Activated CD8-positive, alpha-beta memory T cell treated with anti-CD3 and anti-CD28 coated beads, Interleukin-2, amount 50 U/mL, for 48 hours (primary cell): ENCODE results near the gene POLR3F.
A peak's percentile ranks its signal among the peaks of the same experiment; 100 is the strongest.
"Not testable (repeated sequence)": the region's sequence is repeated elsewhere in the genome, so short reads cannot be mapped to it uniquely, and the experiment has no call there.

Source experiments
- DNase-seq: peaks from one replicate; pipeline ENCODE4 v3.0.0-alpha.2; 2020

POLR3F gene, protein sequence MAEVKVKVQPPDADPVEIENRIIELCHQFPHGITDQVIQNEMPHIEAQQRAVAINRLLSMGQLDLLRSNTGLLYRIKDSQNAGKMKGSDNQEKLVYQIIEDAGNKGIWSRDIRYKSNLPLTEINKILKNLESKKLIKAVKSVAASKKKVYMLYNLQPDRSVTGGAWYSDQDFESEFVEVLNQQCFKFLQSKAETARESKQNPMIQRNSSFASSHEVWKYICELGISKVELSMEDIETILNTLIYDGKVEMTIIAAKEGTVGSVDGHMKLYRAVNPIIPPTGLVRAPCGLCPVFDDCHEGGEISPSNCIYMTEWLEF

DNA sequence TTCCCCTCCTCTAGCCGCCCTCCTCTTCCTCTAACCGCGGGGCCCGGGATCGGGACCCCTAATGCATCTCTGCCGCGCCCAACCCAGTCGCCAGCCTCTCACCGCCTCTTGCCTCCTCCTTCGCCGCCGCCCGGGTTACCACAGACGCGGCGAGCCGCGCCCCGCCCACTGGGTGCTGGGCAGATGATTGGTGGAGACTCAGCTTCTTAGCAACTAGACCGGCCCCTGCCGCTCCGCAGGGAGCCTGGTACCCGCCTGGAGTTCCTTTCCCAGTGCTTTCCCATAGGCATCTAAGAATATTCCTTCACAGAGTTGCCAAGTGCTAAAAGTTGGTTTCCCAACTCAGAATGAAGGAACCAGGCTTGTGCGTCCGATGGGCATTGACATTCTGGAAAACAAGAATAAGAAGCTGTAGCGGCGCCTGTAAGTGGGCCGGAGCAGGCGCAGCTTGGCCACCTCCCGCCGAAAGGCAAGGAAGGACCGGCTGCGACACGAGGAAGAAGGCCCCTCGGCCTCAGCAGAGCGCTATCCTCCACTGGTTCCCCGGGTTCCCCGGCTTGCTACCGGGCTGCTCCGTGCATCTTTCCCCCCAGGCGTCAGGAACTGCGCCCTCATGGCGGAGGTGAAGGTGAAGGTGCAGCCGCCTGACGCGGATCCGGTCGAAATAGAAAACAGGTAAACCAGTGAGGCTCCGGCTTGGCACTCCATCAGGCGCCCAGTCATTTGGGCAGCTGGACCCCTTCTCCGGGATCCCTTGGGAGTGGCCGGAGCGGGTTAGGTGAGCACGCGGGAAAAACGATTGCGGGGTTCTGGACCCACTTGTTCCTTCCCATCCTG lies at the start of gene POLR3F, which contains the start of gene DZANK1:
Gene POLR3F, plus strand, starts transcription at position 497 of the 837 bp plus-strand sequence. Its CDS starts 117 bp downstream, at position 614.
Gene DZANK1, minus strand, starts transcription at position 137 of the 837 bp plus-strand sequence. CDS start 1,672 bp downstream, outside the sequence.
- DNase-seq: peak; percentile 96

DNA sequence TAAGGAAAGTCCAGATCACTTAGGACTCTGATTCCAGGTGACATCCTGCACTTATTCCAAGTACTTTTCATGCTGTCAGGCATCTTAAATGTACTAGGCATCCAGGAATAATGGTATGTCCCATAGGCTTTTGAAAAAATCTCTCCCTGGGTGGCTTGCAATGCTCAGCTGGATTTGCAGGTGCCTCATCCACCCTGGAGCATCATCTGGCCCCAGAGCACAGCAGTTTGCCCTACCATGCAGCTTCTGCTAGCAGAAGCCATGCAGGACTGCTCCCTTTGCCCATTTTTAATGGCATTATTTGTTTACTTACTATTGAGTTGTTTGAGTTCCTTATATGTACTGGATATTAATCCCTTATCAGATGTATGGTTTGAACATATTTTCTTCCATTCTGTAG lies 45.6 kb upstream of the POLR3F start:
- DNase-seq: no peak

DNA sequence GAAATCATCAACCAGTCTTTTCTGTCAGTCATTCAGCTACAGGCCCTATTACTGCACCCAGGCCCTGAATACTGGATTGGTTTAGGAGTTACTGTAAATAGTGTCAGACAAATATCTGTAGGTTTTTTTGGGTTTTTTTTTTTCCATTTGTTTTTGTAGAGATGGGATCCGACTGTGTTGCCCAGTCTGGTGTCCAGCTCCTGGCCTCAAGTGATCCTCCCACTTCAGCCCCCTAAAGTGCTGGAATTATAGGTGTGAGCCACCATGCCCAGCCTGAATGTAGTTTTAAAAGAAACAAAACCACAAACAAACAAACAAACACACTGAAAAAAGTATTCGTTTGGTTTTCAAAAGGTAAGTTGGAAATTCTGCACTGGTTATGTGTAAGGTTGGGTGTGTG lies 40.0 kb upstream of the POLR3F start:
- no peak for DNase-seq

DNA sequence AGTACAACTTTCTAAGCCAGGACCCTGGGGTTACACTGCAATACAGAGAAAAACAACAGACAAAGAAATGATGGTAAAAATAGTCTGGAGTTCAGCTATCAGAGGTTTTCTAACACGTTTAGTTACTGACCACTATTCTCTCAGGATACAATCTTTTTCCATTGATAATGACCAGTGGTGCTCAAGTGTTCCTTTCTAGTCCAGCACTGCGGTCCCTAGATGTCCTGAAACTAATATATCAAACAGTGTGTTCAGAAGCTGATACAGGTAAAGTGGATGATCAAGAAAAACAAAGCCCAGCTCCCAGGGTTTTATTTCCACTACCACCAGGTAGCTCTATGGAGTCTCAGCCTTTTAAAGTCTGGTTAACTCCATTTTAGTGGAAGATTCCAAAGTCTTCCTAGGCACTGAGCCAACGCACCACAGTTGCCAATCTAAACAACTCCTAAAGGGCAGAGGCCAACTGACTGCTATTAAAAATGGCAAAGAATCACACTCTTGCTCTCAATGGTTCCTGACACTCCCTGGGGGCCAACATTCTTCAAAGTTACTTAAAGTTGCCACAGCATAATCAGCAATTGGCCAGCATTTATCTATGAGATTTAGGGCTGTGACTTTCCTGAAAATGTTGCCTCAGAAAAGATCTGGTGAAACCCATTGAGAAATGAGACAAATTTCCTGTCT lies 38.6 kb upstream of the POLR3F start:
- DNase-seq: no peak

DNA sequence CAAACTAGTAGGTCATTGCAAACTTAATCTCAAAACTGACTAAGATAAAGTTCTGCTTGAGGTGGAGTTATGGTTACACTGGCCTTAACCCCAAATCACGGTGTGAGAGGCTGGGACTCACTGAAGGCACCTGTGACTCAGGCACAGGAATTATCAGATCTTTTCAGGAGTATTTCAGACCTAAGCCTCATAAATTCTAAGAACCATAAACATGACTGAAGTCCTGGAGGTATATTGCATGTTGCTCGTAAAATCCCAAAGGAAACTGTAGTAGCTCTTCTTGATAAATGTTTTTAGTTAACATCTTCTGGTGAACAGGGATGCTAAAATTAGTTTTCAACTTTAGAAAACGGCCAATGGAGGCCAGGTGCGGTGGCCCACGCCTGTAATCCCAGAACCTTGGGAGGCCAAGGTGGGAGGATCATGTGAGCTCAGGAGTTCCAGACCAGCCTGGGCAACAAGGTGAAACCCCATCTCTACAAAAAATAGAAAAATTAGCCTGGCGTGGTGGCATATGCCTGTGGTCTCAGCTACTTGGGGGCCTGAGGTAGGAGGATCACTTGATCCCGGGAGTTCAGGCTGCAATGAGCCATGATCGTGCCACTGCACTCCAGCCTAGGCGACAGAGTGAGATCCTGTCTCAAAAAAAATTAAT lies 36.9 kb upstream of the POLR3F start:
- DNase-seq: no peak

DNA sequence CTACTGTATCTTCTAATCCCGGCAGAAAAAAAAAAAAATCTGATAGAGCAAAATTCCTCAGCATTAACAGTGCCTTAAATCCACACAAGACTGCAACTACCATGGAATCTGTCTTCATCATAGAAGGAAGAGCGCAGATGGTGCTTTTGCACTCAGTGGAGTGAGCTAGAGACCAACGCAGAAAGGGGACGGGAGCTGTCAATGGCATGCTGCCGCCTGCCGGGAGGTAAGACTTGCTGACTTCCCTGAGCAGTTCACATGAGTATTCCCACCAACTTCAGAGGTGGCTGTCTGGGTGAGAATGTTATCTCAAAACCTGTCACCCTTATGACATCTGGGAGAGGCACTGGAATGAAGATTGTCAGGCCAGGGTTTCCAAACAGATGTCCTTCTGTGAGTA lies 36.0 kb upstream of the POLR3F start:
- no peak for DNase-seq

DNA sequence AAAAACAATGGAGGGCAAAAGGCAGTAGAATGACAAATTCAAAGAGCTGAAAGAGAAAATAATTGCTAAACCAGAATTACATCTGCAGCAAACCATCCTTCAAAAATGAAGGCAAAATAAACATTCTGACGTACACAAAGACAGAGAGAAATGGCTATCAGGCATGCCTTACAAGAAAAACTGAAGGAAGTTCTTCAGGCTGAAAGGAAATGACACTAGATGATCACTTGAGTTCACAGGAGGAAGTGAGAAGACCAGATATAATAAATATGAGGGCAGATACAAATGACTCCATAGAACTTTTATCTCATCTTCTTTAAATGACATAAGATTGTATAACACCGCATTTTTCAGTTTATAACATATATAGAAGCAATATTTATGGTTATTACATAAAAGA lies 30.3 kb upstream of the POLR3F start:
- no peak for DNase-seq

DNA sequence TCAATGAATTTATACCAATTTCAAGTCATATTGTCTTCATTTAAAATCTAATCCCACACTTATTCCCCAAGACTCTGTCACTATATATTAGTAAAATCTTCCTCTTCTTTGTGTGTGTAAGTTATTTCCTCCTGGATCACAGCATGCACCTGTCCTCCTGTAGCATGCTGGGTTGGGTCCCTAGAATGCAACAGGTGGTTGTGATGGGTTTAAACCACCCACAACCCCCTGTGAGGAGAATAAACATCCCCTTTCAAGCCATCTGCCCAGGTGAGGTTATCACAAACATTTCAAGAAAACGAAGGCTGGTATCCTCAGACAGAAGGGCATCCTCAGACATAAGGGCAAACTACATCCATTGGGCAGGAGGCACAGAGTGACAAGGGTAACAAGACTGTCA lies 26.8 kb upstream of the POLR3F start:
- no peak for DNase-seq

DNA sequence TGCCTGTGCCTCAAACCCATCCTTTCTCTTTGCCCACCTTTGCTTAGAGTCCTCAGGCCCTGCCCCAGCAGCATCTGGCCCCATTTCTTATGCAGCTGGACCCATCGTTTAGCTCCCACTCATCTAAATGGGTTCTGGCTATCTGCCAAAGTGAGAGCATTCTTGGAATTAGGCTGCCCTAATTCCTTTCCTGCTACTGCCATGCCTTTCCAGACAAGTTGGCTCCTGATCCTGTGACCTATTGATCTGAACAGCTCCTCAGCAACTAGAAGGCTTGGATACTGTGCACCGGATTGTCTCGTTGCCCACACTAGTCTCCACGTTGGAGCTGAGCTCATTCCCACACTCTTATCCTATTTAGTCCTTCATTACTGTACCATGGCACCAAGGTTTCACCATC lies 23.3 kb upstream of the POLR3F start:
- DNase-seq: no peak

DNA sequence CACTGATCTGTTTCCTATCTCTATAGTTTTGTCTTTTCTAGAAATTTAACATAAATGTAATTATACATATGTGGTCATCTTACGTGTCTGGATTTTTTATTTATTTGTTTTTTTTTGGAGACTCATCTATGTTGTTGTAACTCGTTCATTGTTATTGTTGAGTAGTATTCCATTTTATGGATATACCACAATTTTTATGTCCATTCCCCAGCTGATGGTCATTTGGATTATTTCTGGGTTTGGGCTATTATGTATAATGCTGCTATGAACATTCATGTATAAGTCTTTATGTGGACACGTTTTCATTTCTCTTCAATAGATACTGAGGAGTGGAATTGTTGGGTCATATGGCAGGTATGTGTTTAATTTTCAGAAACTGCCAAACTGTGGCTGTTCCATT lies 10.6 kb upstream of the POLR3F start:
- no peak for DNase-seq

DNA sequence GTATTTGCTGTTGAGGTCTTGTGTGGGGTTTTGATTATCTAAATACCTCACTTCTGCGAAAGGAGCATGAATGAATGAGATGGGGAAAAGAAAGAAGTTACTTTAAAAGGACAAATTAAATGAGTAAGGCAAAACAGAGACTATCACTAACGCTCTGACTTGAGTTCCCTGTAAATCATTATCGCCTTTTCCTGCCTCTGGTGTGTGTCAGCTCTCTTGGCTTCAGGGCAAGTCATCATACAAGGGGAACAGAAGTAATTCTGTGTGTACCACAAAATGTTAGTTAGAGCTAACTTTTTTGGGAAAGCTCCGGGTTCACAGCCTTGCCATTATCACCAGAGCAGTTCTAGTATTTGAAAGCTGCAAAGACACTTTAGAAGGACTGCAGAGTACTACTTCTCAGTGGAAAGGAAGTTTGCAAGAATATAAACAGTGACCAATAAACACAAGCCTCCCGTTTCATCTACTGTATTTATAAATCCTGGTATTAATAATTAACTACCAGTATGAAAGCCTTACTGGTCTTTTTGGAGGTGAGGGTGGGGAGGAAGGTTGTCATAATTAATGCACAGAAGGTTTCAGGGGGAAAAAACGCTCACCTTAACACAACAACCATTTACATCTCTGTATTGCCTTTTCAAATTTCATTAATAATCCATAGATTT lies 1.5 kb upstream of the POLR3F start:
- DNase-seq: no peak

DNA sequence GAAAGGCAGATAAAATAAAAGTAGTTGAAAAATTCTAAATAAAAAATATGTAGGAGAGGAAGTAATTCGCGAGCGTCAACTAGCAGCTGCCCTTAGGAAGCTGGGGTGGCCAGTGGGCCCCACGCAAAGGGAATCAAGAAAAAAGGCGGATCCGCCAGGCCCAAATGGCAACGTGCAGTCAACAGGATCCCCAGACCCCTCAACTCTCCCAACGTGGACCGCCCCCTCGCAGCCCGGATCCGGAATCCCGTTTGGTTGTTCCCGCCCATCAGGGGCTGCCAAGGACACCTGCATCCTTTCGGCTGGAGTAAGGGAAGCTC lies 656 bp upstream of the POLR3F start:
- no peak for DNase-seq

DNA sequence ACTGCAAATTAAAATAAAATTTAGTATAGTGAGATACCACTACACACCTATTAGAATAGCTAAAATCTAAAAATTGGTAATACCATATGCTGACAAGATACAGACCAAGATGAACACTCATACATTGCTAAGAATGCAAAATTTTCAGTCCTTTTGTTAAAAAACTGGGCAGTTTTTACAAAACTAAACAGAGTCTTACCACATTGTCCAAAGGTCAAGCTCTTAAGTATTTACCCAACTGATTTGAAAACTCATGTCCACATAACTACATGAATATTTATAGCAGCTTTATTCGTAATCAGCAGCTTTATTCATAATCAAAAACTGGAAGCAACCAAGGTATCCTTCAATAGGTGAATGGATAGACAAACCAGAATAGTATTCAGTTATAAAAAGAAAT lies 10.0 kb downstream of the POLR3F start:
- DNase-seq: no peak

DNA sequence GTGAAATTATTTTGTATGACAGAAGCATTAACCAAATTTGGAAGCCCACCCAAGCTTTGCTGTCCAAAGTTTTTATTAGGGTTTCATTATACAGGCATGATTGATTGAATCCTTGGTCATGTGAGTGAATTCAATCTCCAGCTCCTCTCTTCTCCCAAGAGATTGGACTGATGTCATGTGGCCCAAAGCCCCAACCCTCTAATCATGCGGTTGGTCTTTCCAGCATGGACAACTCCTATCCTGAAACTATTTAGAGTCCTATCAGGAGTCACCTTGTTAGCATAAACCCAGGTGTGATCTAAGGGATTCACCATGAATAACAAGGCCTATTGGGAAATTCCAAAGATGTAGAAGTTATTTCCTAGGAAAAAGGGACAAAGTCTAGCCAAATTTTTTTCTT lies 10.6 kb downstream of the POLR3F start:
- no peak for DNase-seq

DNA sequence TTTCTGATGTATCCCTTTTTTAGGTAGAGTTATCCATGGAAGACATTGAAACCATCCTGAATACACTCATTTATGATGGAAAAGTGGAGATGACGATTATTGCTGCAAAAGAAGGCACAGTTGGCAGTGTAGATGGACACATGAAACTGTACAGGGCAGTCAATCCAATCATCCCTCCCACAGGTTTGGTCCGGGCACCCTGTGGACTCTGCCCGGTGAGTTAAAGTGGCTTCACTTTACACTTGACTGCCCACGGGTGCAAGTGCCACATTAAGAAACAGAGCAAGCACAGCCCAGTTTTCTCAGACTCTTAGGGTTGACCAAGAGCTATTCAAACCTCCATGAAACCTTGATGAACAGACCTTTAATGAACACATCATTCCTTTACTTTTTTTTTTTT lies 14.4 kb downstream of the POLR3F start:
- no peak for DNase-seq

DNA sequence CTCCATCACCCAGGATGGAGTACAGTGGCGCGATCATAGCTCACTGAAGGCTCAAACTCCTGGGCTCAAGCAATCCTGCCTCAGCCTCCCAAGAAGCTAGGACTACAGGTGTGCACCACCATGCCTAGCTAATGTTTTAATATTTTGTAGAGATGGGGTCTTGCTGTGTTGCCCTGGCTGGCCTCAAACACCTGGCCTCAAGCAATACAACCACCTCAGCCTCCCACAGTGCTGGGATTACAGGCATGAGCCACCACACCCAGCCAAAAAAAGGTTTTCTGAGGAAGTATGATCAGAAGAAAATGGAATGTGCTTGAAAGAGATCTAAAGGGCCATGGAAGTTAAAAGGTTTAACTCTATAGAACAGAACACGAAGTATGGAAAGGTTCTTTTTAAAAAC lies 21.1 kb downstream of the POLR3F start:
- DNase-seq: no peak

DNA sequence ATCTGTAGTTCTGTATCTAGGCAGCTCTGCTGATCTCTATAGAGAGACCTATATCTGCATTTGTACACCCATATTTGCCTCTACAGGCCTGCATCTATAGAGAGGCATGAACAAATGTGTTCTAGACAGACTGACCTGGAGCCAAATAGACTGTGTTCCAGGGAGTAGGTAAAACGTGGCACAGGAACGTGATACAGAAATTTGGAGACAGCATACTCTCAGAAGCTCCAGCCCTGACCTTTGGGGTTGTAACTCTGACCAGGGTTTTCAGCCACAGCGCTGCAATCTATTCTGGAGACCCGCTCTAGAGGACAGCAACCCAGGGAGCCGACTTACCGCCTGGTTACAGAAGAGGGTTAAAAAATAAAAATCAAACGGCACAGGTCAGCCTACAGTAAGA lies 28.9 kb downstream of the POLR3F start:
- DNase-seq: no peak

DNA sequence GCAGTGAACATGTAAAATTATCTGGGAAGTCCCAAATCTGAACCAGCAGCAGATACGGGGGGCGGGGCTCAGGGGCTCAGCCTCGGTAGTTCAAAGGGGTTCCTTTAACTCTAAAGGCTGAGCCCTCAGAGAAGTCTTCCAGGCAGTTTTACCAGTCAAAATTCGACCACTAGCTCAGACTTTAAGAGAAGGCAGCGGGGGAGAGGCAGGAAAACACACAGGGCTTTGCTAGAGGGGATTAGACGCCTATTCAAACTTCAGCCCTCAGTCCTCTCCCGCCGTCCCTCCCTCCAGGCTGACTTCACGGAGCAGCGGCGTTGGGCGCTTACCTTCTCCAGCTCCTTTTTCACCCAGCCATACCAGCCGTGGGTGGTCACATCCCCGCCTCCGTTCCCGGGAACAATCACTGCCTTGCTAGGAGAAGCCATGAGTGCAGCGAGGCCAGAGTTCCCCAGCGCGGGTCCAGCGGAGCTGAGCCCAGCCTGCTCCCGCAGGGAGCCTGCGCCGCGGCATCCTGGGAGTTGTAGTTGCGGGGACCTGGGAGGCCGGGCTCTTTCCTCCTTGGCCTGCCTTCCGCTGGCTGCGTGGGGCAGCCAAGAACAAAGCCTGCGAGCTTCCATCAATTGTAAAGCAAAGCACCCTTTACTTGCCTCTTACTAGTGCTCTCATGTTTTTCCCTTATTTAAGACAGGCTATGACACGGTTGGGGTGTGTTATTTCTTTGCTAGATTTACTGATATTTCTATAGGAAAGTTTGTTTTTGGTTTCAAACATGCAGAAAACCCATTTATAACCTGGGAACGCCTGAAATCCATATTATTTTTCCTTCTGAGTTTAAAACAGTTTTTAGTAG lies 29.8 kb downstream of the POLR3F start, which contains the start of gene RBBP9:
Gene RBBP9, minus strand, starts transcription at position 486 of the 853 bp plus-strand sequence. Its CDS starts 58 bp downstream, at position 428.
- peak; percentile 89 for DNase-seq

DNA sequence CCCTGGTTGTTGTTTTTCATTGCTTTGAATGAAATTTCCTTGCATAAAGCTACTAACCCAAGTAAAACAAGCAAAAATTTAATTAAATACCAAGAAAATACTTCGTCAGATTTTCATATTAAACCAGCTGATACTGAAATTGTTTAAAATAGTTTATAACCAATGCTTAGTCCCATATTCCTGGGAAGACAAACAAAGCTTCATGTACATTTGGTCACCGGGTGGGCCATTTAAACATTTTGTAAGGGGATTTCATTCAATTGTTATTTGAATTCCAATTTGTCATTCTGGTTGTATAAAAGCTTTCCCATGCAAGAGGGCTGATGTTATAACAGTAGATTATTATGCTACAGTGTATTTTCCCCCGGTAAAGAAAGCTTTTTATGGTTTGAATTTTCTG lies 30.4 kb downstream of the POLR3F start:
- DNase-seq: no peak

DNA sequence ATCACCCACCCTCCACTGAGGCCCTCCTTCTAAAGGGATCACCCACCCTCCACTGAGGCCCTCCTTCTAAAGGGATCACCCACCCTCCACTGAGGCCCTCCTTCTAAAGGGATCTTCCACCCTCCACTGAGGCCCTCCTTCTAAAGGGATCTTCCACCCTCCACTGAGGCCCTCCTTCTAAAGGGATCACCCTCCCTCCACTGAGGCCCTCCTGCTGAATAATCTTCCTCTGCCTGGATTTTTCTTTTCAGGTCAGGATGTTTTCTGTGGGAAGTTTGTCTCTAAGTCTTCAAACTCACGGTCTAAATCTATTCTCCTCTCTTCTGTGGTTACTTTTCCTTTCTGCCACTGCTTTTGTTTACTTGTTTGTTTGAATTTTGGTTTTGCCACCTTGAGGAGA lies 34.5 kb downstream of the POLR3F start:
- DNase-seq: not testable (repeated sequence)

DNA sequence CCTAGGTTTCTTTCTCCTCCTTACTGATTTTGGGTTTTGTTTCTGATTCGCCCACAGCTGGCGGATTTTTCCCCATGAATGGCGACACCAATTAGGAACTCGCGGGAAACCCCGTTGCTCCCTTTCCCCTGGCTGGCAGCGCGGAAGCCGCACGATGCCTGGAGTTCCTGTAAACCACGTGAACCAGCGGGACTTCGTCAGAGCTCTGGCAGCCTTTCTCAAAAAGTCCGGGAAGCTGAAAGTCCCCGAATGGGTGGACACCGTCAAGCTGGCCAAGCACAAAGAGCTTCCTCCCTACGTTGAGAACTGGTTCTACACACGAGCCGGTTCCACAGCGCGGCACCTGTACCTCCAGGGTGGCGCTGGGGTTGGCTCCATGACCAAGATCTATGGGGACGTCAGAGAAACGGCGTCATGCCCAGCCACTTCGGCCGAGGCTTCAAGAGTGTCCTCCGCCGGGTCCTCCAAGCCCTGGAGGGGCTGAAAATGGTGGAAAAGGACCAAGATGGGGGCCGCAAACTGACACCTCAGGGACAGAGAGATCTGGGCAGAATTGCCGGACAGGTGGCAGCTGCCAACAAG lies 37.4 kb downstream of the POLR3F start:
- no peak for DNase-seq
